Neural crest cell (in vitro differentiated cells): ENCODE data around the gene SERPING1. TPM values are rescaled to one million over a fixed set of nuclear protein-coding genes. Genes with fewer than 3 reads are reported as not detected.

ENCODE experiments used
- DNase-seq: peaks from one replicate; pipeline ENCODE4 v3.0.0; 2021; ENCODE audit warnings: low read depth, mixed read lengths, low spot score
- H3K27ac Mint-ChIP-seq: one replicate; pipeline ENCODE4 v1.8.0; 2021; ENCODE audit warnings: mild to moderate bottlenecking, mixed read lengths; ENCODE audit not compliant: unreplicated experiment
- H3K27me3 Mint-ChIP-seq: 2 replicates; pipeline ENCODE4 v1.8.0; 2021; ENCODE audit warnings: low read depth, mild to moderate bottlenecking, mixed read lengths
- H3K36me3 Mint-ChIP-seq: 2 replicates; pipeline ENCODE4 v1.8.0; 2021; ENCODE audit warnings: low read depth, mild to moderate bottlenecking, mixed read lengths
- H3K4me1 Mint-ChIP-seq: 2 replicates; pipeline ENCODE4 v1.8.0; 2021; ENCODE audit warnings: mixed read lengths
- H3K4me3 Mint-ChIP-seq: one replicate; pipeline ENCODE4 v1.8.0; 2021; ENCODE audit warnings: mild to moderate bottlenecking, mixed read lengths
- H3K9me3 Mint-ChIP-seq: 2 replicates; pipeline ENCODE4 v1.8.0; 2021; ENCODE audit warnings: mixed read lengths
- CTCF ChIP-seq: fragments of 200-600 bp; sonication (generic); conservative IDR thresholded peaks from 2 replicates; pipeline ENCODE4 v1.5.0; 2021; ENCODE audit warnings: antibody characterized with exemption, mild to moderate bottlenecking
- total RNA-seq: library from RNA; stranded (reverse); gene quantifications from 2 replicates; pipeline ENCODE4 v1.2.1, GENCODE V29; 2021

Gene SERPING1
- total RNA-seq, 1 donor from 2014 or later = 31.7 TPM

DNA sequence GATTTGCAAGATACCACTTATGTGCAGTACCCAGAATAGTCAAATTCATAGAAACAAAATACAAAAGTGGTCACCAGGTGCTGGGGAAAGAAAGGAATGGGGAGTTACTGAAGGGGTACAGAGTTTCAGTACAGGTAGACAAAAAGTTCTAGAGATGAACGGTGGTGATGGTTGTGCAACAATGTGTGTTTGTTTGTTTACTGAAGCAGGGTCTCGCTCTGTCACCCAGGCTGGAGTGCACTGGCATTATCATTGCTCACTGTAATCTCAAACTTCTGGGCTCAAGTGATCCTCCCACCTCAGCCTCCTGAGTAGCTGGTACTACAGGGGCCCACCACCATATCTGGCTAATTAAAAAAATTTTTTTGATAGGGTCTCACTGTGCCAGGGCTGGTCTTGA is 42.1 kb upstream of the SERPING1 start:
- peaks cover 3% of the 10 kb centered on the region for H3K36me3 Mint-ChIP-seq
- no peak overlapping the region for H3K27ac Mint-ChIP-seq
- H3K4me1 Mint-ChIP-seq = no peaks in the 10 kb centered on the region
- no peak for TF ChIP-seq CTCF
- H3K9me3 Mint-ChIP-seq = no peaks in the 10 kb centered on the region
- H3K27me3 Mint-ChIP-seq = no peaks in the 10 kb centered on the region
- no peak for DNase-seq
- no peak overlapping the region for H3K4me3 Mint-ChIP-seq

DNA sequence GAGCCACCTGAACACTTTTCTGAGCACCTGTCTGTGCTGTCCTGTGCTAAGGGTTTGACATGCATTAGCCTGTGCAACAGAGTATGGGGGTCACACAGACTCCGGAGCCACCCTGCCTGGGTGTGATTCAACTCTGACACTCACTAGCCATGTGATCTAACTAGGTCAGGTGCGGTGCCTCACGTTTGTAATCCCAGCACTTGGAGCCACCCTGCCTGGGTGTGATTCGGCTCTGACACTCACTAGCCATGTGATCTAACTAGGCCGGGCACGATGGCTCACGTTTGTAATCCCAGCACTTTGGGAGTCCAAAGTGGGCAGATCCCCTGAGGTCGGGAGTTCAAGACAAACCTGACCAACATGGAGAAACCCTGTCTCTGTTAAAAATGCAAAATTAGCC is 41.4 kb upstream of the SERPING1 start:
- no peak overlapping the region for H3K4me3 Mint-ChIP-seq
- no peaks in the 10 kb centered on the region for H3K9me3 Mint-ChIP-seq
- no peaks in the 10 kb centered on the region for H3K27me3 Mint-ChIP-seq
- H3K36me3 Mint-ChIP-seq = peaks cover 3% of the 10 kb centered on the region
- H3K4me1 Mint-ChIP-seq = no peaks in the 10 kb centered on the region
- no peak overlapping the region for H3K27ac Mint-ChIP-seq
- TF ChIP-seq CTCF = no peak
- DNase-seq = no peak

GRCh38 chr11:57560146-57560545 is 37.3 kb upstream of the SERPING1 start:
- Mint-ChIP-seq H3K27ac (no peak overlapping the region), H3K27me3 (no peaks in the 10 kb centered on the region), H3K4me1 (peaks cover 13% of the 10 kb centered on the region), H3K36me3 (peaks cover 2% of the 10 kb centered on the region), H3K4me3 (no peak overlapping the region), H3K9me3 (no peaks in the 10 kb centered on the region)
- no peak for TF ChIP-seq CTCF
- no peak for DNase-seq

DNA sequence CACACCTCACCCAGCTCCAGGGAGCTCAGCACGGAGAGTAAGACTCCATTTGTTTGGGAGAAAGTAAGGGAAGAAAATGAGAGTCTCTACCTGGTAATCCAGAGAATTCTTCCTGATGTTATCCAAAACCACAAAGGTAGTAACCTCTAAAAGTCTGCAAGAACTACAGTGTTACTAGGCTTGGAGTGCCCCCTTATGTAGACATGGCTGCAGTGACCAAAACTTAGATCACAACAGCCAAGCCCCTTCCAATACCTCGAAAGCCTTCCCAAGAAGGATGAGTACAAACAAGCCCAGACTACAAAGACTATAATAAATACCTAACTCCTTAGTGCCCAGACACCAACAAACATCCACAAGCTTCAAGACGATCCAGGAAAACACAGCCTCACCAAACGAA is 34.9 kb upstream of the SERPING1 start:
- peaks cover 31% of the 10 kb centered on the region for H3K4me1 Mint-ChIP-seq
- H3K4me3 Mint-ChIP-seq = peak overlapping the region; percentile 55
- TF ChIP-seq CTCF = no peak
- DNase-seq = no peak
- no peaks in the 10 kb centered on the region for H3K36me3 Mint-ChIP-seq
- H3K27me3 Mint-ChIP-seq = no peaks in the 10 kb centered on the region
- no peaks in the 10 kb centered on the region for H3K9me3 Mint-ChIP-seq
- H3K27ac Mint-ChIP-seq = no peak overlapping the region

DNA sequence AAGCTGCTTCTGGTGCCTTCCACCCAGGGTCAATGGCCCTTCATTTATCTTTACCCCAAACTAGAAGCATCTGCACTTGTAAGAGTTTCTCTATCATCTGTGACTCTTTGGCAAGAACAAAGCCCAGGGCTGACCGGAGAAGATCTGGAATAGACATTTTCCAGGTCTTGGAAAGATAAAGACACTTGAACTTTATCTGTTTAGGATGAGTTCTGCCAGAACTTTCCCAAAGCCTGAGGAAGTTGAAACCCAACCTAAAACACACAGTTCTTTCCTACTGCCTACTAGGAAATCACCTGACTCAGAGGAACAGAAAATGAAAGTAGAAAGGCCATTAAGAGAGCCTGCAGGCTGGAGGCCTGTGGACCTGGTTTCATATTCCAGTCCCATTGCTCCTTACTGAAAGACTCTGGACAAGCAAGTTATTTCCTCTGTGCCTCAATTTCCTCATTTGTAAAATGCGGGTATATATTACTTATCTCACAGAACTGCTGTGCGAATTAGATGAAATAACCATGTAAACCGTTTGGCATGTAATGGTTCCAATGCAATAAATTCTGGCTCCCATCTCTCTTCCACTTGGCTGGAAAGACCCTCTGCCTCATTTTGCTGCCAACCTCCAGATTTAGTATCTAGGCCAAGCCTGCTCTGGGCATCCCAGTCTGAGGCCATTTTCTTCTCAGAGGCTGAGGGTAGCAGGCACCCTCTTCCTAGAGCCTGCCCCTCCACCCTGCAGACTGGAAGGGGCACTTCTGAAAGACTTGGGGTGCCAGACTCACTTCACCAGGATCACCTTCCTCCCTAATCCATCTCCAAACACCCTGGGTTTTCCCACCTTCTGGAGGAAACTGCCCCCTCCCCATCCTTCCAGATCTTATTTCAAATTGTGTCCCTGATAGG is 31.2 kb upstream of the SERPING1 start:
- Mint-ChIP-seq H3K9me3 (no peaks in the 10 kb centered on the region), H3K4me3 (peak overlapping the region; percentile 92), H3K27ac (no peak overlapping the region), H3K4me1 (peaks cover 55% of the 10 kb centered on the region), H3K36me3 (no peaks in the 10 kb centered on the region), H3K27me3 (no peaks in the 10 kb centered on the region)
- DNase-seq = no peak
- TF ChIP-seq CTCF = no peak
